Endothelial cell of umbilical vein (primary cell): ENCODE data around the gene LIME1.

ENCODE experiments used
- CTCF ChIP-seq, 2 donors: IDR thresholded peaks; 1 replicate in 1 of 2; 2 replicates in 1 of 2; pipeline ENCODE4 v1.5.1; 2011; ENCODE audit warnings: low read length in 2 of 2, mild to moderate bottlenecking in 2 of 2, moderate library complexity in 2 of 2, control low read depth in 1 of 2, inconsistent platforms in 1 of 2, low read depth in 1 of 2; ENCODE audit not compliant: insufficient read depth in 1 of 2; ENCODE audit errors: extremely low read depth in 1 of 2
- EZH2 ChIP-seq: IDR thresholded peaks from 2 replicates; pipeline ENCODE4 v1.6.1; 2012; ENCODE audit warnings: borderline replicate concordance, low read depth, mild to moderate bottlenecking, moderate library complexity, low read length, inconsistent platforms; ENCODE audit not compliant: severe bottlenecking
- FOS ChIP-seq: IDR thresholded peaks from 2 replicates; pipeline ENCODE4 v1.6.1; 2011; ENCODE audit warnings: mild to moderate bottlenecking, low read length, moderate library complexity, borderline replicate concordance; ENCODE audit not compliant: insufficient read depth
- GATA2 ChIP-seq: IDR thresholded peaks from 2 replicates; pipeline ENCODE4 v1.7.0; 2011; ENCODE audit warnings: low read depth, mild to moderate bottlenecking, moderate library complexity, mixed read lengths, low read length; ENCODE audit not compliant: insufficient read length, insufficient read depth
- JUN ChIP-seq: IDR thresholded peaks from 2 replicates; pipeline ENCODE4 v1.6.1; 2011; ENCODE audit warnings: borderline replicate concordance, low read depth; ENCODE audit not compliant: insufficient read length, insufficient read depth
- MYC ChIP-seq: IDR thresholded peaks from one replicate; pipeline ENCODE4 v1.6.1; 2011; ENCODE audit warnings: mild to moderate bottlenecking, low read depth, low read length
- POLR2A ChIP-seq: IDR thresholded peaks from 2 replicates; pipeline ENCODE4 v1.6.1; 2012; ENCODE audit warnings: low read depth, mild to moderate bottlenecking, control low read depth, low read length
- POLR2AphosphoS5 ChIP-seq: IDR thresholded peaks from 2 replicates; pipeline ENCODE4 v1.6.1; 2012; ENCODE audit warnings: low read depth, mild to moderate bottlenecking, control low read depth, low read length, moderate library complexity; ENCODE audit not compliant: insufficient read depth
- TF ChIP-seq, protein P1 (sequence below): IDR thresholded peaks from 2 replicates; pipeline ENCODE4 v1.6.1; 2011; ENCODE audit not compliant: insufficient read depth, insufficient read length

GRCh38 chr20:63782521-63782971, 46.1 kb downstream of the LIME1 start:
- TF ChIP-seq POLR2AphosphoS5: no peak
- TF ChIP-seq CTCF (IDR thresholded peaks at IDR 0.05; ENCODE audit: extremely low read depth in 1 of 2, insufficient read depth in 1 of 2, low read depth in 1 of 2, low read length in 2 of 2): no peak
- TF ChIP-seq POLR2A: no peak
- TF ChIP-seq, protein P1, sequence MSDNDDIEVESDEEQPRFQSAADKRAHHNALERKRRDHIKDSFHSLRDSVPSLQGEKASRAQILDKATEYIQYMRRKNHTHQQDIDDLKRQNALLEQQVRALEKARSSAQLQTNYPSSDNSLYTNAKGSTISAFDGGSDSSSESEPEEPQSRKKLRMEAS: no peak
- TF ChIP-seq EZH2: no peak
- TF ChIP-seq MYC: no peak
- TF ChIP-seq JUN: no peak
- TF ChIP-seq FOS: no peak
- TF ChIP-seq GATA2: no peak
